Endothelial cell of umbilical vein (primary cell): ENCODE data around the gene CCL8. TPM values are rescaled to one million over a fixed set of nuclear protein-coding genes. Genes with fewer than 3 reads are reported as not detected.
"Not testable (repeated sequence)": the region's sequence is repeated elsewhere in the genome, so short reads cannot be mapped to it uniquely, and the experiment has no call there.

Experiments used
- BruUV-seq: library from RNA; stranded (reverse); fragments of 400-500 nt; replicated peaks from 2 replicates; lab custom pipeline; 2021; lab: Mats Ljungman, UMichigan
- CTCF ChIA-PET: fragments of 300-600, 350-600 bp; sonication (Branson Sonifier 250); formaldehyde crosslinking; loops from one replicate; lab custom pipeline; 2021; ENCODE audit warnings: antibody characterized with exemption, inconsistent platforms; lab: Charles Lee
- POLR2A ChIA-PET: fragments of 300-600, 350-600 bp; sonication (Branson Sonifier 250); formaldehyde crosslinking; loops from one replicate; lab custom pipeline; 2021; ENCODE audit warnings: antibody characterized with exemption, inconsistent platforms; lab: Charles Lee
- DNase-seq: peaks from one replicate; pipeline ENCODE4 v3.0.0-alpha.2; 2011; ENCODE audit warnings: low read depth, low spot score
- FAIRE-seq: peaks from 2 replicates; lab custom pipeline; 2011; peaks lifted over from hg19 to GRCh38; lab: Jason Lieb, UNC
- H2AFZ ChIP-seq: 2 replicates; pipeline ENCODE4 v1.6.0; 2012; ENCODE audit warnings: low read depth, low read length, control low read depth, inconsistent platforms
- H3K27ac ChIP-seq: 2 replicates; pipeline ENCODE4 v1.5.1; 2011; ENCODE audit warnings: low read depth, mild to moderate bottlenecking, control low read depth, low read length, moderate library complexity; ENCODE audit not compliant: insufficient read depth
- H3K27me3 ChIP-seq, 2 experiments: 2 replicates each; pipeline versions ENCODE4 v1.6.0 to v1.6.1; 2011; ENCODE audit warnings: low read length in 2 of 2, mixed read lengths in 1 of 2; ENCODE audit not compliant: control insufficient read depth in 2 of 2, insufficient read depth in 2 of 2
- H3K36me3 ChIP-seq, 2 experiments: 2 replicates in 1 of 2; 3 replicates in 1 of 2; pipeline ENCODE4 v1.5.1; 2011; ENCODE audit warnings: low read length in 2 of 2, mild to moderate bottlenecking in 1 of 2, moderate library complexity in 1 of 2; ENCODE audit not compliant: control insufficient read depth in 2 of 2, insufficient read depth in 2 of 2; ENCODE audit errors: extremely low read depth in 1 of 2
- H3K4me1 ChIP-seq: 3 replicates; pipeline ENCODE4 v1.5.1; 2011; ENCODE audit warnings: mild to moderate bottlenecking, low read length; ENCODE audit not compliant: control insufficient read depth, insufficient read depth; ENCODE audit errors: extremely low read depth
- H3K4me2 ChIP-seq: 2 replicates; pipeline ENCODE4 v1.6.1; 2011; ENCODE audit warnings: low read length, control low read depth, mixed read lengths; ENCODE audit not compliant: insufficient read depth
- H3K4me3 ChIP-seq, 3 experiments: fragments of 200-600 bp in 1 of 3; sonication (generic), shearing (Covaris generic) in 1 of 3; replicated peaks in 1 of 3; 2 replicates each; pipeline ENCODE4 v1.5.1; 2011 to 2016; ENCODE audit warnings: control low read depth in 3 of 3, low read length in 3 of 3, mild to moderate bottlenecking in 2 of 3, inconsistent platforms in 1 of 3, low read depth in 1 of 3, moderate library complexity in 1 of 3; ENCODE audit not compliant: insufficient read depth in 1 of 3
- H3K79me2 ChIP-seq: 2 replicates; pipeline ENCODE4 v1.6.0; 2012; ENCODE audit warnings: low read length, inconsistent platforms; ENCODE audit not compliant: control insufficient read depth, insufficient read depth
- H3K9ac ChIP-seq: replicated peaks from 2 replicates; pipeline ENCODE3; 2011; ENCODE audit warnings: low read length, control low read depth; ENCODE audit not compliant: insufficient read depth; ENCODE audit errors: extremely low read depth
- H3K9me1 ChIP-seq: replicated peaks from 3 replicates; pipeline ENCODE4 v1.6.0; 2011; ENCODE audit warnings: mild to moderate bottlenecking, low read length; ENCODE audit not compliant: control insufficient read depth, insufficient read depth; ENCODE audit errors: extremely low read depth
- H3K9me3 ChIP-seq: replicated peaks from 2 replicates; pipeline ENCODE4 v1.5.1; 2012; ENCODE audit warnings: low read length, inconsistent platforms; ENCODE audit not compliant: control insufficient read depth, insufficient read depth
- H4K20me1 ChIP-seq: replicated peaks from 2 replicates; pipeline ENCODE3; 2011; ENCODE audit warnings: mild to moderate bottlenecking, low read length; ENCODE audit not compliant: control insufficient read depth, insufficient read depth; ENCODE audit errors: extremely low read depth
- MYC ChIP-seq: IDR thresholded peaks from one replicate; pipeline ENCODE4 v1.6.1; 2011; ENCODE audit warnings: mild to moderate bottlenecking, low read depth, low read length
- POLR2A ChIP-seq: IDR thresholded peaks from 2 replicates; pipeline ENCODE4 v1.6.1; 2012; ENCODE audit warnings: low read depth, mild to moderate bottlenecking, control low read depth, low read length
- POLR2AphosphoS5 ChIP-seq: IDR thresholded peaks from 2 replicates; pipeline ENCODE4 v1.6.1; 2012; ENCODE audit warnings: low read depth, mild to moderate bottlenecking, control low read depth, low read length, moderate library complexity; ENCODE audit not compliant: insufficient read depth
- dilution Hi-C: fragments of 300-500 bp; cut with MboI; formaldehyde crosslinking; loops from one replicate; pipeline ENCODE4 v1.15.0; 2019; ENCODE audit warnings: low sequenced_read_pairs; ENCODE audit not compliant: extremely low pct_ligation_motif_present
- intact Hi-C: fragments of 100-400 bp; cut with micrococcal nuclease; formaldehyde crosslinking; loops from one replicate; pipeline ENCODE4 v1.10.0; 2022
- polyA plus RNA-seq, 4 experiments: library from polyadenylated mRNA; depleted of rRNA in 3 of 4; stranded (reverse) in 3 of 4; unstranded in 1 of 4; fragments of >200 nt; gene quantifications; 2 replicates each; pipeline versions ENCODE4 v1.2.1 to v1.2.3, GENCODE V29; 2011 to 2012; ENCODE audit warnings: missing spikeins in 1 of 4
- total RNA-seq: library from RNA; stranded (reverse); gene quantifications from 2 replicates; pipeline ENCODE4 v1.2.3, GENCODE V29; 2021
- TF ChIP-seq, protein P1 (sequence below), 2 donors: IDR thresholded peaks; 1 replicate in 1 of 2; 2 replicates in 1 of 2; pipeline ENCODE4 v1.5.1; 2011; ENCODE audit warnings: low read length in 2 of 2, mild to moderate bottlenecking in 2 of 2, moderate library complexity in 2 of 2, control low read depth in 1 of 2, inconsistent platforms in 1 of 2, low read depth in 1 of 2; ENCODE audit not compliant: insufficient read depth in 1 of 2; ENCODE audit errors: extremely low read depth in 1 of 2

Gene CCL8
- total and polyA plus RNA-seq, 2 donors (not counting 3 experiments of a cell fraction or from before 2014, with no cell fraction given) = not detected

DNA sequence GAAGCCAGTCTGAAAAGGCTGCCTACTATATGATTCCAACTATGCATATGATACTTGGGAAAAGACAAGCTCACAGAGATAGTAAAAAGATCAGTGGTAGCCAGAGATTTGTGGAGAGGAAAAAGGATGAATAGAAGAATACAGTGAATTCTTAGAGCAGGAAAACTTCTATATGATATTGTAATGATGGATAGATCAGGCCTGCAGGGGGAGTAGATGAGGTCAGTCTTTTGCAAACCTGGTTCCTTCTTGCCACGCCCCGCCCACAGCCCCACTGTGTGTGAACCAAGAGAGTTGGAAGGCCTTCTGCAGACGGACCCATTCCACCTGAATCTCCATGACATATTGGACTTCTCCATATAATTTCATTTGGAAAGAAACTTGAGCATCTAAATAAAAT is 761 bp upstream of the CCL8 start:
- BruUV-seq = no TSS peak
- Histone ChIP-seq H4K20me1 (no peaks in the 10 kb centered on the region), H3K36me3 (no peaks in the 10 kb centered on the region), H3K4me2 (no peak overlapping the region), H3K27me3 (peaks cover 8 to 15% of the 10 kb centered on the region in 2 experiments), H3K27ac (no peak overlapping the region), H3K4me3 (no peak overlapping the region), H3K9me3 (no peaks in the 10 kb centered on the region), H3K4me1 (no peaks in the 10 kb centered on the region), H3K9ac (no peak overlapping the region), H2AFZ (no peak overlapping the region), H3K9me1 (no peaks in the 10 kb centered on the region), H3K79me2 (no peaks in the 10 kb centered on the region)
- intact Hi-C loops = no loop called here
- DNase-seq = no peak
- ChIA-PET CTCF (interaction anchor here (1.2 to 3.4 kb wide), 4 partner anchors 15 to 147 kb away, joined by 3 to 12 read pairs (median 6); no protein-coding TSS in a partner anchor), POLR2A (no interaction called here)
- dilution Hi-C loops = loop anchor here (25.0 kb wide), 1 partner anchor 106 kb away; no protein-coding TSS in a partner anchor
- TF ChIP-seq, protein P1, sequence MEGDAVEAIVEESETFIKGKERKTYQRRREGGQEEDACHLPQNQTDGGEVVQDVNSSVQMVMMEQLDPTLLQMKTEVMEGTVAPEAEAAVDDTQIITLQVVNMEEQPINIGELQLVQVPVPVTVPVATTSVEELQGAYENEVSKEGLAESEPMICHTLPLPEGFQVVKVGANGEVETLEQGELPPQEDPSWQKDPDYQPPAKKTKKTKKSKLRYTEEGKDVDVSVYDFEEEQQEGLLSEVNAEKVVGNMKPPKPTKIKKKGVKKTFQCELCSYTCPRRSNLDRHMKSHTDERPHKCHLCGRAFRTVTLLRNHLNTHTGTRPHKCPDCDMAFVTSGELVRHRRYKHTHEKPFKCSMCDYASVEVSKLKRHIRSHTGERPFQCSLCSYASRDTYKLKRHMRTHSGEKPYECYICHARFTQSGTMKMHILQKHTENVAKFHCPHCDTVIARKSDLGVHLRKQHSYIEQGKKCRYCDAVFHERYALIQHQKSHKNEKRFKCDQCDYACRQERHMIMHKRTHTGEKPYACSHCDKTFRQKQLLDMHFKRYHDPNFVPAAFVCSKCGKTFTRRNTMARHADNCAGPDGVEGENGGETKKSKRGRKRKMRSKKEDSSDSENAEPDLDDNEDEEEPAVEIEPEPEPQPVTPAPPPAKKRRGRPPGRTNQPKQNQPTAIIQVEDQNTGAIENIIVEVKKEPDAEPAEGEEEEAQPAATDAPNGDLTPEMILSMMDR (IDR thresholded peaks at IDR 0.05; ENCODE audit: extremely low read depth in 1 of 2, insufficient read depth in 1 of 2, low read depth in 1 of 2, low read length in 2 of 2) = no peak
- TF ChIP-seq POLR2AphosphoS5 (no peak), POLR2A (no peak)
- no peak for FAIRE-seq

DNA sequence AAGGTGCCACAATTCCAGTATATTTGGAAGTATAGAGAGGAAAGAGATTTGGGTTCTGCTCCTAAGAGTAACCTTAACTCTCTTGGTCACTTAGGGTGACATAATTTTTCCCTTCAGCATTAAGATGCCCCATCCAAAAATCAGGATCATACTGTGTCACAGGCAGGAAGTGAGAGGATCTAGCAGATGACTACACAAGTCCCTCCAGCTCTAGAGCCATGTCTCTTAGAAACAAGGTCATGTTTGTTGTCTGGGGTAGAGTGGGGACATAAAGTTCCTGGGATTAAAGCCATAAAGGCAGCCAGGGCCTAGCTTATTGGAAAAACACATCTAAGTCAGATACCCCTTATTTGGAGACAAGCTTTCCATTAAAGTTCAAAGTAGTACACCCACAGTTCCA is 2.7 kb downstream of the CCL8 start:
- no peaks in the 10 kb centered on the region for H3K79me2 ChIP-seq
- TF ChIP-seq POLR2AphosphoS5 (no peak), POLR2A (no peak), MYC (no peak)
- intact Hi-C loops = no loop called here
- no peaks in the 10 kb centered on the region for H4K20me1 ChIP-seq
- H3K9me1 ChIP-seq = no peaks in the 10 kb centered on the region
- no TSS peak for BruUV-seq
- no peaks in the 10 kb centered on the region for H3K9me3 ChIP-seq
- FAIRE-seq (no peak), DNase-seq (no peak)
- H3K4me2 ChIP-seq = no peak overlapping the region
- H3K27me3 ChIP-seq = no peaks in the 10 kb centered on the region
- POLR2A ChIA-PET = no interaction called here
- CTCF ChIA-PET = interaction anchor here (1.0 to 1.8 kb wide), 4 partner anchors 16 to 151 kb away, joined by 4 to 7 read pairs (median 5); no protein-coding TSS in a partner anchor
- no peak overlapping the region for H3K27ac ChIP-seq
- H3K9ac ChIP-seq = no peak overlapping the region
- H2AFZ ChIP-seq = no peak overlapping the region
- H3K4me3 ChIP-seq = no peak overlapping the region
- H3K4me1 ChIP-seq = no peaks in the 10 kb centered on the region
- dilution Hi-C loops = loop anchor here (25.0 kb wide), 1 partner anchor 110 kb away; no protein-coding TSS in a partner anchor
- H3K36me3 ChIP-seq = no peaks in the 10 kb centered on the region

DNA sequence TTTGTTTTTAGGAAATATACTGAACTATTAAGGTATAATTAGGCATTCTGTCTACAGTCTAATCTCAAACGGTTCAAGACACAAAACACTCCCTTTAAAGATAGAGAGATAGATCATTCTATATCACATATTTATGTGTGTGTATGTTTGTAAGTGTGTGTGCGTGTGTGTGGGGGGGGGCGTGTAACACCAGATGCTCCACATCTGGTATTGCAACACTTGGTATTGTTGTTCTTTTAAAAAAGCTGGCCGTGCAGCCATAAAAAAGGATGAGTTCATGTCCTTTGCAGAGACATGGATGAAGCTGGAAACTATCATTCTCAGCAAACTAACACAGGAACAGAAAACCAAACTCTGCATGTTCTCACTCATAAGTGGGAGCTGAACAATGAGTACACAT is 8.3 kb downstream of the CCL8 start:
- H2AFZ ChIP-seq, dilution Hi-C loops, POLR2A ChIA-PET, H3K9me3 ChIP-seq, H3K4me1 ChIP-seq, H3K79me2 ChIP-seq, FAIRE-seq, BruUV-seq, H4K20me1 ChIP-seq, H3K9ac ChIP-seq, H3K4me2 ChIP-seq, DNase-seq, H3K27ac ChIP-seq, H3K4me3 ChIP-seq, H3K36me3 ChIP-seq, H3K9me1 ChIP-seq, H3K27me3 ChIP-seq: not testable (repeated sequence)
- CTCF ChIA-PET = interaction anchor here (2.8 kb wide), 1 partner anchor 34 kb away, joined by 16 read pairs; no protein-coding TSS in a partner anchor
- intact Hi-C loops = loop anchor here (1.0 kb wide), 1 partner anchor 13 kb away; no protein-coding TSS in a partner anchor
